ENCODE measurements around the gene TMEM151A. TPM values are rescaled to one million over a fixed set of nuclear protein-coding genes. Genes with fewer than 3 reads are reported as not detected.
A peak's percentile ranks its signal among the peaks of the same experiment; 100 is the strongest.

TMEM151A gene
- total RNA-seq, 1 experiment from 2014 or later, result 1.5 TPM

DNA sequence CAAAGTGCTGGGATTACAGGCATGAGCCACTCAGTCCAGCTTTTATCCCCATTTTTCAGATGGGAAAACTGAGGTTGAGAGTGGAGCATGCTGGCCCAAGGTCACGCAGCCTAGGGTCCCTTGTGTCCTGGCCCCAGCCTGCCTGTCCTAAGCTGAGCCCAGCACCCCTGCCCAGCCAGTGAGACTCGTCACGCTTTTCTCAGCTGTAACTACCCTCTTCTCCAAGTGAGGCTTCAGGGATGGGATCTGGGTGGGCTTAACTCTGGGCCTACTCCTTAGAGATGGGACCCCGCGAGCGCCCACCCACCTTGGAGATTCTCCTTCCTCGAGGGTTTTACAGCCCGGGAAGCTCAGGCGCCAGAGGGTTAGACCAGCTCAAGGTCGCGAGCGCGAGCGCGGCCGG lies 390 bp upstream of the TMEM151A start:
- no peaks in the 10 kb centered on the region for H3K27me3 ChIP-seq (replicated peaks; ENCODE audit: insufficient read depth, low read depth, low read length, poor library complexity)
- no peak for DNase-seq (ENCODE audit: low spot score)

DNA sequence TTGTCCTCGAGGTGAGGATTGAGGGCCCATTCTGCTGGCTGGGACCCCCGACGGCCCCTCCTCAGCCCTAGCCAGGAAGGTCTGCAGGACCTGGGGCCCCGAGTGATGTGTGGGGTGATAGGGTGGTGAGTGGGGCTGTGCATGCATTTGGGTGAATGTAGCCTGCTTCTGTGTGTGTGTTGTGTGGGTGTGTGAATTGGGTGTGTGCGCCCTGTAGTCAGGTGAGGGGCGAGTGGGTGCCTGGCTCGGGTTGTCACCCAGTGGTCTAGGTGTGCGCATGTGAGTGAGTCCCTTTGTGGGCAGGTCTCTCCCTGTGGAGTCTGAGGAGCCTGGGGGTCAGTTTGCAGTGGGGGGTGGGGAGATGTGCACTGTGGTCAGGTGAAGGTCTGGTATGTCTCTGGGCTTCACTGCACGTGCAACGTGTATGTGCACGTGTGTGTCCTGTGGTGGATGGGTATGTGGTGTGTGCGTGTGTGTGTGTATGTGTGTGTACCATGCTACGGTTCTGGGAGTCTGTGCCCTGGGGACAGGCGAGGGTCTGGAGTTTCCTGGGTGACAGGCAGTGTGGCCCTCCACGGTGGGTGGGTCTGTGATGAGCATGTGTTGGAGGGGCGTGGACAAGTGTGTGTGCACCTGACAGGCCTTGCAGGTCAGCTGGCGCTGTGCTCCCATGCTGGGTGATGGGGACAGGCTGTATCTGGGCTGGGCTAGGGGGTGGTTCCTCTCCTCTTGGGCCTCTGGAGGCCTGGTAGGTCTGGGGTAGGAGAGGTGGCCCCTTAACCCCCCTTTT lies 1.0 kb downstream of the TMEM151A start:
- TF ChIP-seq EZH2 (IDR thresholded peaks at IDR 0.05; ENCODE audit: borderline replicate concordance, low read depth, low read length, poor library complexity, severe bottlenecking), result no peak
- TF ChIP-seq, protein P1, sequence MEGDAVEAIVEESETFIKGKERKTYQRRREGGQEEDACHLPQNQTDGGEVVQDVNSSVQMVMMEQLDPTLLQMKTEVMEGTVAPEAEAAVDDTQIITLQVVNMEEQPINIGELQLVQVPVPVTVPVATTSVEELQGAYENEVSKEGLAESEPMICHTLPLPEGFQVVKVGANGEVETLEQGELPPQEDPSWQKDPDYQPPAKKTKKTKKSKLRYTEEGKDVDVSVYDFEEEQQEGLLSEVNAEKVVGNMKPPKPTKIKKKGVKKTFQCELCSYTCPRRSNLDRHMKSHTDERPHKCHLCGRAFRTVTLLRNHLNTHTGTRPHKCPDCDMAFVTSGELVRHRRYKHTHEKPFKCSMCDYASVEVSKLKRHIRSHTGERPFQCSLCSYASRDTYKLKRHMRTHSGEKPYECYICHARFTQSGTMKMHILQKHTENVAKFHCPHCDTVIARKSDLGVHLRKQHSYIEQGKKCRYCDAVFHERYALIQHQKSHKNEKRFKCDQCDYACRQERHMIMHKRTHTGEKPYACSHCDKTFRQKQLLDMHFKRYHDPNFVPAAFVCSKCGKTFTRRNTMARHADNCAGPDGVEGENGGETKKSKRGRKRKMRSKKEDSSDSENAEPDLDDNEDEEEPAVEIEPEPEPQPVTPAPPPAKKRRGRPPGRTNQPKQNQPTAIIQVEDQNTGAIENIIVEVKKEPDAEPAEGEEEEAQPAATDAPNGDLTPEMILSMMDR (conservative IDR thresholded peaks at IDR 0.05; ENCODE audit: low read depth, low read length), result no peak
- Histone ChIP-seq H3K4me3 (ENCODE audit: low read depth, low read length, poor library complexity, severe bottlenecking) (peak overlapping the region; percentile 57), H3K27me3 (replicated peaks; ENCODE audit: insufficient read depth, low read depth, low read length, poor library complexity) (no peaks in the 10 kb centered on the region), H3K27ac (ENCODE audit: low read depth, low read length, poor library complexity, severe bottlenecking) (no peak overlapping the region), H3K36me3 (ENCODE audit: insufficient read depth, low read length, poor library complexity, severe bottlenecking) (no peaks in the 10 kb centered on the region), H3K9me3 (ENCODE audit: low read depth, low read length, poor library complexity, severe bottlenecking) (no peaks in the 10 kb centered on the region), H3K4me1 (ENCODE audit: insufficient read depth, low read length, poor library complexity, severe bottlenecking) (peaks cover 15% of the 10 kb centered on the region)
- POLR2A ChIA-PET (ENCODE audit: low non-redundant PET), result no interaction called here
- intact Hi-C loops (cut with micrococcal nuclease; ENCODE audit: unreplicated experiment), result no loop called here
- DNase-seq (ENCODE audit: low spot score), result no peak
- CTCF ChIA-PET, result no interaction called here
- BruUV-seq (replicated peaks), result no TSS peak

More for the DNA sequence above, 390 bp upstream of the TMEM151A start:
- no peak for TF ChIP-seq EZH2 (IDR thresholded peaks at IDR 0.05; ENCODE audit: borderline replicate concordance, low read depth, low read length, poor library complexity, severe bottlenecking)
- TF ChIP-seq, protein P1 (conservative IDR thresholded peaks at IDR 0.05; ENCODE audit: low read depth, low read length), result no peak
- Histone ChIP-seq H3K9me3 (ENCODE audit: low read depth, low read length, poor library complexity, severe bottlenecking) (no peaks in the 10 kb centered on the region), H3K4me1 (ENCODE audit: insufficient read depth, low read length, poor library complexity, severe bottlenecking) (peaks cover 19% of the 10 kb centered on the region), H3K27ac (ENCODE audit: low read depth, low read length, poor library complexity, severe bottlenecking) (no peak overlapping the region), H3K4me3 (ENCODE audit: low read depth, low read length, poor library complexity, severe bottlenecking) (peak overlapping the region; percentile 57), H3K36me3 (ENCODE audit: insufficient read depth, low read length, poor library complexity, severe bottlenecking) (no peaks in the 10 kb centered on the region)
- POLR2A ChIA-PET (ENCODE audit: low non-redundant PET), result no interaction called here
- intact Hi-C loops (cut with micrococcal nuclease; ENCODE audit: unreplicated experiment), result no loop called here
- CTCF ChIA-PET, result interaction anchor here (0.6 kb wide), 2 partner anchors 37 to 83 kb away, joined by 3 to 5 read pairs; no protein-coding TSS in a partner anchor
- BruUV-seq (replicated peaks), result no TSS peak

DNA sequence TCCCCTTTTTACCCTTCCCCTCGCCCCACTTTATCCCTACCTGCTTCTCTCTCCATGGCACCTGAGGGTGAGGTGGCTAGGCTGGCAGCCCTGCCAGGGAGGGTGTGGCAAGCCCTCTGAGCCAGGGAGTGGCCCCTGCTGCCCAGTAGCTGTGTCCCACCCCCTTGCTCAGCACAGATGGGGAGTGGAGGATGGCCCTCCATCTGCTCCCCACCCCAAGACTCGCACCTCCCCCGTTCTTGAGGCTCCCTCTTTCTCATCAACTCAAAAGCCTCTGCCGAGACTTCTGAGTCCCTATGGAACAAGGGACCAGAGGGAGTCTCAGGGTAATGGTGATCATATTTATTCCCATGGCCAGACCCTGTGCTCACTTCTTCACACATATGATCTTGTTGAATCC lies 1.7 kb downstream of the TMEM151A start:
- CTCF ChIA-PET, result no interaction called here
- intact Hi-C loops (cut with micrococcal nuclease; ENCODE audit: unreplicated experiment), result no loop called here
- DNase-seq (ENCODE audit: low spot score), result no peak
- no peak overlapping the region for H3K27ac ChIP-seq (ENCODE audit: low read depth, low read length, poor library complexity, severe bottlenecking)
- peaks cover 12% of the 10 kb centered on the region for H3K4me1 ChIP-seq (ENCODE audit: insufficient read depth, low read length, poor library complexity, severe bottlenecking)
- no peaks in the 10 kb centered on the region for H3K27me3 ChIP-seq (replicated peaks; ENCODE audit: insufficient read depth, low read depth, low read length, poor library complexity)
- POLR2A ChIA-PET (ENCODE audit: low non-redundant PET), result no interaction called here
- no peak overlapping the region for H3K4me3 ChIP-seq (ENCODE audit: low read depth, low read length, poor library complexity, severe bottlenecking)
- no TSS peak for BruUV-seq (replicated peaks)
- H3K9me3 ChIP-seq (ENCODE audit: low read depth, low read length, poor library complexity, severe bottlenecking), result no peaks in the 10 kb centered on the region
- H3K36me3 ChIP-seq (ENCODE audit: insufficient read depth, low read length, poor library complexity, severe bottlenecking), result no peaks in the 10 kb centered on the region
- TF ChIP-seq, protein P1 (conservative IDR thresholded peaks at IDR 0.05; ENCODE audit: low read depth, low read length), result no peak
- no peak for TF ChIP-seq EZH2 (IDR thresholded peaks at IDR 0.05; ENCODE audit: borderline replicate concordance, low read depth, low read length, poor library complexity, severe bottlenecking)

All from A673 (cell line).